HG03103 (cell line): Measurements from ENCODE around the gene BRSK1.

Experiments
- ATAC-seq: cut with Tn5 transposase; IDR thresholded peaks from one replicate; pipeline ENCODE4 v1.9.1; 2021; ENCODE audit warnings: low read depth; ENCODE audit not compliant: unreplicated experiment

Gene BRSK1

DNA sequence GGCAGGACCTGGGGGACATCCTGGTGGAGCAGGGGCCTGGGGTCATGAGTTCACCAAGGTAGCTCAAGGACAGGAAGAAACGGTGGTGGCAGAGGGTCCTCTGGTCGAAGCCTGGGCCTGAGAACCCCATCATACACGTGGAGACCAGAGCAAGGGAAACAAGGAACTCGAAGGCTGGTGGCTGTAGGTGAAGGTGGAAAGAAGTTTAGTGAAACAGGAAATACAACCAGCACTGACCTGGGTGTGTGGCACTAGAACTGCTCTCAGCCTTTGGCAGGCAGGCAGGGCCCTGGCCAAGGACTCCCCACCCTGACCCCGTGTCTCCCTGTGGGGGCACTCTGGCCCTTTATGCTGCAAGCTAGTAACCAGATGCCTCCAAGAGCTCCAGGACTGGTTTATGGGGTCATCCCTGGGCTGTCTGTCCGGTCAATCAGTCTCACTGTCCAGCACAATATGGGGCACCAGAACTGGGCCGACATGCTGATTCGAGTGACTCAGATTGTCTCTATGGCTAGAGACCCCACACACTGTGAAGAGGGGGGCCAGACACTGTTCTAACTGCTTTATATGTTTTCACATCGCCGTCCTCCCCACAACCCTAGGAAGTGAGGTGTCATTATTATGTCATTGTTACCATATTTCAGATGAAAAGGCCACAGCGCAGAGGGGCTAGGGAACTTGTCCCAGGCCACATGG is 67.0 kb downstream of the BRSK1 start:
- no peak for ATAC-seq

DNA sequence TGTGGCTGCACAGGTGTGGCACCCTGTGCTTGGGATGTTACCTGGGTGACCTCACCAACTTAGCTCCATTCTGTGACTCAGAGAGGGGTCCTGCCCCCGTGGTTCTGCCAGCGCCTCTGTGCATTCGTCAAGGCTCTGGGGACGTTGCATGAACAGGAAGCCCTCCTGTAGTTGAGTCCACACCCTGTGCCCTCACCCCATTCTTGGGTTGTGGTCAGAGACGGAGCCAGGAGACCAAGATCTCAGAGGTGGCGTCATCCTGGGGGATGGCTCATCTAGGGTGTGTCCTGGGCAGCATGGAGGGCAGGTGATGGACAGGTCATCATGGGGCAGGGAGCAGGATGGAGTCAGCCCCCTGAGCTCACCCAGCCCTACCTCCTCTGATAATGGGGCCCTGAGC is 68.2 kb downstream of the BRSK1 start:
- no peak for ATAC-seq

GRCh38 chr19:55352549-55353145 is 68.8 kb downstream of the BRSK1 start:
- no peak for ATAC-seq

GRCh38 chr19:55353356-55353802 is 69.6 kb downstream of the BRSK1 start:
- ATAC-seq: no peak

GRCh38 chr19:55353803-55354697 is 70.3 kb downstream of the BRSK1 start:
- ATAC-seq: no peak

GRCh38 chr19:55354698-55355212 is 71.0 kb downstream of the BRSK1 start, which contains the start of gene COX6B2:
TSS of gene COX6B2 (minus strand) at chr19:55354719. CDS start at chr19:55354521, 198 bp downstream.
- ATAC-seq: no peak

- no peak for ATAC-seq
Observed at GRCh38 chr19:55355213-55355821, 71.5 kb downstream of the BRSK1 start.

DNA sequence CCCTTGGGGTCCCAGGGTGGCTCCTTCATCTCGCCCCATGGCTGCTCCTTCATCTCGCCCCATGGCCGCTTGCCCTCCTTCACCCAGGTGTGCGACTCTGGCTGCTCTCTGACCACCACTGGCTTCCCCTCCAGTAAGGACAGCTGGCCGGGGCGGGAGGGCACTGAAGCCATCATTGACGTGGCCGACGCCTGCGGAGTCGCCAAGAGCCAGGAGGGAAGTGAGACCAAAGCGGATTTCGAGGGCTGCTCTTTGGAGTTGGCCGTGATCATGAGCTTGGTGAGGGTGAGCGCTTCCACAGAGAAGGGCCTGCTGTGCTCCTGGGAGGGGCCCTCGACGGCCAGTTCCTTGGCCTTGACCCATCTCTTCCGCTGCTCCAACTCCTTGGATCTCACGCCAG is 74.7 kb downstream of the BRSK1 start:
- no peak for ATAC-seq

DNA sequence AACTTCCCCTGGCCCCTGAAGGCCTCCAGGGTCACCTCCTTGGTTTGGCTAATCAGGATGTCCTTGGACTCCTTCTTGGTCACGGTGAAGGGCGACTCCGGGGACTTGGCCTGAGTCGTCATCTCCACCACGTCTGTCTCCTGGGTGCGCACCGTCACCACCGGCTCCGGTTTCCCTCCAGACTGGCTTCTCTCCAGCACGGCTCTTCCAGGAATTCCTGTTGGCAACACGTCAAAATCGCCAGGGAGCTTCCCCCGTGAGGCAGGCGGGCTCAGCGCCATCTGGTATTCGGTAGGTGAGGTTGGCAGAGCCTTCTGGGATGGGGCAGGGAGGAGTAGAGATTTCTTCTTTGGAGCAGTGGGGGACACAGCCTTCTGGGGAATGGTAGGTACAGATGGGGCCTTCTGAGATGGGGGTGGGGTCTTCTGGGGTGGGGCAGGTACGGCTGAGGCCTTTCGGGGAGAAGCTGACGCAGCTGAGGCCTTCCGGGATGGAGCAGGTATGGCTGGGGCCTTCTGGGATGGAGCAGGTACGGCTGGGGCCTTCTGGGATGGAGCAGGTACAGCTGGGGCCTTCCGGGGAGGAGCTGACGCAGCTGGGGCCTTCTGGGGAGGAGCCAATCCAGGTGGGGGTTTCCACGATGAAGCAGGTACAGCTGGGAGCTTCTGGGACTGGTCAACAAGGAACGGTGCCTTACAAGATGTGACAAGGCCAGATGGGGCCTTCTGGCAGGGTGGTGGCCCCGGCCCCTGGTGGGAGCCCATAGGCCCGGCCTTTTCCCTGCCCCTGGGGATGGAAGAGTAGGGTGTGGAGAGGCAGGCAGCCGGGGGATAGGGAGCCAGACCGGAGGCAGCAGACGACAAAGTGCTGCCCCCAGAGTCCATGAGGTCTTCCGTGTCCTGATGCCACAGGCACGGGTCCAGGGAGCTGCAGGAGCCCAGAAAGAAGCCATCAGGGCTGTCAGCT is 75.4 kb downstream of the BRSK1 start:
- no peak for ATAC-seq

DNA sequence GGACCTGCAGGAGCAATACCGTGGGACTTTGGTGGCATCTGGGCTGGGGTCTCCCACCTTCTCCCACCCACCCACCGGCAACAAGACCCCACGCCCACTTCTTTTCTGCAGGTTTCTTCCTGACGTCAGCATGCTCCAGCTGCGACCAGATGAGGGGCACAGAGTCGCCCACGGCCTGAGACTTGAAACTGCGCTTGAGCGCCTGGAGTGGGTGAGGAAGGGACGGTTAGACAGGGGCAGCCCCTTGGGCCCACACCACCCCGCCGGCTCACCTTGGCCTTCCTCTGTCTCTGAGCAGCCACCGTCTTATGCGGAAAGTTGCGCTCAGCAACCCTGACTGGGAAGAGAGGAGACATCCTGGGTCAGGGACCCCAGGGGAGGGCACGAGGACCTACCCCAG is 77.1 kb downstream of the BRSK1 start:
- no peak for ATAC-seq
